ENCODE data around the gene SCGB1A1. TPM values are rescaled to one million over a fixed set of nuclear protein-coding genes. Genes with fewer than 3 reads are reported as not detected.

SCGB1A1 gene
- total RNA-seq, 1 donor from 2014 or later = 3.1 TPM

DNA sequence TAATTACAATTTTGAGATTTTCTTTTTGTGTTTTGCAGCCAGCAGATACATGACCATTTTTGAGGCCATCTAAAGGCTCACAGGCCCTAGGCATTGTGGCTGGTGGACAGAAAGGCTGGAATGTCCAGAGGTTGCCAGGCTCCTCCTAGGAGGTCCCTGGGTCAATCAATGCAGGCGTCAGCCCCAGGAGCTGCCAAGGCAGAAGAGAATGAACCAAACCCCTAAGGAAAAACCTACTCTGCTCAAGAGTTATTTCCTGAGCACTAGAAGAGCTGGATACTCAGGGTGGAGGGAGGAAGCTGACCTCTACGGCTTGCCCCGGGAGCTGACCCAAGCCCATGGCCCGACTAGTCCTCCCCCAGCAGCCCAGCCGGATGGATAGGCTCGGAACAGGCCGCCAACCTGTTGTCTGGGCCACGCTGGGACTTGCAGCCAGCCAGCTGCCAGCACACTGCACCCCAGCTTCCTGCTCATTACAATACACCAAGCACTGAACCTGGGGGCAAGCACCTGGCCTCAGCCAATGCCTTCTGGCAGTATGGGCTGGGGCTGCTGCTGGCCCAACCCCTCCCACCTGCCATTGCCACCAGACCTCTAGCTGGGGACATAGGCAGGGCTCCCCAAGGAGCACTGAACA lies 5.7 kb upstream of the SCGB1A1 start:
- H3K4me1 Mint-ChIP-seq (ENCODE audit: low read depth) = peaks cover 10% of the 10 kb centered on the region

GRCh38 chr11:62416596-62416995 lies 2.2 kb upstream of the SCGB1A1 start:
- H3K27me3 Mint-ChIP-seq = no peaks in the 10 kb centered on the region
- no peaks in the 10 kb centered on the region for H3K36me3 Mint-ChIP-seq (ENCODE audit: insufficient read depth)
- no peak for DNase-seq (ENCODE audit: low spot score, unreplicated experiment)
- H3K4me3 Mint-ChIP-seq (ENCODE audit: low read depth) = no peak overlapping the region
- peaks cover 16% of the 10 kb centered on the region for H3K4me1 Mint-ChIP-seq (ENCODE audit: low read depth)
- TF ChIP-seq CTCF (IDR thresholded peaks at IDR 0.05; ENCODE audit: unreplicated experiment) = no peak
- H3K27ac Mint-ChIP-seq = no peak overlapping the region
- no peaks in the 10 kb centered on the region for H3K9me3 Mint-ChIP-seq (ENCODE audit: low read depth)

More for the DNA sequence above, 5.7 kb upstream of the SCGB1A1 start:
- Mint-ChIP-seq H3K27ac (no peak overlapping the region), H3K36me3 (ENCODE audit: insufficient read depth) (no peaks in the 10 kb centered on the region), H3K4me3 (ENCODE audit: low read depth) (no peak overlapping the region), H3K27me3 (no peaks in the 10 kb centered on the region), H3K9me3 (ENCODE audit: low read depth) (no peaks in the 10 kb centered on the region)
- no peak for DNase-seq (ENCODE audit: low spot score, unreplicated experiment)
- no peak for TF ChIP-seq CTCF (IDR thresholded peaks at IDR 0.05; ENCODE audit: unreplicated experiment)

GRCh38 chr11:62418136-62418535 lies 697 bp upstream of the SCGB1A1 start:
- DNase-seq (ENCODE audit: low spot score, unreplicated experiment) = no peak
- no peak for TF ChIP-seq CTCF (IDR thresholded peaks at IDR 0.05; ENCODE audit: unreplicated experiment)
- H3K9me3 Mint-ChIP-seq (ENCODE audit: low read depth) = no peaks in the 10 kb centered on the region
- no peaks in the 10 kb centered on the region for H3K36me3 Mint-ChIP-seq (ENCODE audit: insufficient read depth)
- peaks cover 7% of the 10 kb centered on the region for H3K27me3 Mint-ChIP-seq
- peaks cover 16% of the 10 kb centered on the region for H3K4me1 Mint-ChIP-seq (ENCODE audit: low read depth)
- H3K4me3 Mint-ChIP-seq (ENCODE audit: low read depth) = no peak overlapping the region
- H3K27ac Mint-ChIP-seq = no peak overlapping the region

DNA sequence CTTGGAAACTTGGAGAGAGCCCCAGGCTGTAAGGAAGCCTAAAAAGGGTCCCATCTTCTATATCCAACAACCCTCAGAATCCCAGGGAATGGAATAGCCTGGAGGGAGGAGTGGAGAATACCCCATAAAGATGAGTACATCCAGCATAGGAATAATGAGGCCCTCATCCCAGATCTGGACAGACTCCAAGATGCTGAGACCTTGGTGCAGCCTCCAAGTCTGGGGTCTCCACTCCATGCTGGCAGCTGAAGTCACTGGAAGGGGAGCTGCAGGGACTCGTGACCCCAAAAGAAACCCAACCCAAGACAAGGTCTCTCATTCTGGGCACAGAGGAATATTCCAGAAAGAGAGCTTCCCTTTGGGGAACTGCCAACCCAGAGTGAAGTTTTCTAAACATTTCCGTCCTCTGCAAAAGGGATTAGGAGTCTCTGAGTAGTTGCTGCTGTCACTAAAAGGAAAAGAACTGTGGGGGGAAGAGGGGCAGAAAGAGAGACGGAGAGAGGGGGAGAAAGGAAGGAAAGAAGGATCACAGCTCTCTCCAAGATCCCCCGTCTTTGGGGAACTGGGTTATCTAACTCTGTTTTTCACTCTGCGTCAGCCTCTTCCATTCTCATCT lies 589 bp downstream of the SCGB1A1 start:
- no peak for TF ChIP-seq CTCF (IDR thresholded peaks at IDR 0.05; ENCODE audit: unreplicated experiment)
- no peak overlapping the region for H3K4me3 Mint-ChIP-seq (ENCODE audit: low read depth)
- no peak overlapping the region for H3K27ac Mint-ChIP-seq
- H3K27me3 Mint-ChIP-seq = peaks cover 10% of the 10 kb centered on the region
- DNase-seq (ENCODE audit: low spot score, unreplicated experiment) = no peak
- H3K9me3 Mint-ChIP-seq (ENCODE audit: low read depth) = no peaks in the 10 kb centered on the region
- peaks cover 16% of the 10 kb centered on the region for H3K4me1 Mint-ChIP-seq (ENCODE audit: low read depth)
- H3K36me3 Mint-ChIP-seq (ENCODE audit: insufficient read depth) = no peaks in the 10 kb centered on the region

DNA sequence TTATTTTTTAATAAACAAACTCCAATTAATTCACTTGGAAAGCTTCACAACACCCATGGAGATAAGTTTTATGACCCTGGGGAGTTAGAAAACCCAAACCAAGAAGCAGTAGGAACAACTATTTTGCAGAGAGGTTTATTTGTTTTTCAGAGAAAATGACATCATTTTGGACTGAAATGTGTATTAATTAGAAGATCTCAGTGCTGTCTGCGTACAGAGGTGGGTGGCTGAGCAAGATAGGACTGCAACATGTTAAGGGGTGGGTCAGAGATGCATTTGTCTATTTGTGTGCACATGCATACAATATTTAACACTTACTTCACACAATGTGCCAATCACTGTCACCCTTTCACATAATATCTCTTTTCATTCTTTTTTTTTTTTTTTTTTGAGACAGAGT lies 1.1 kb downstream of the SCGB1A1 start:
- H3K36me3 Mint-ChIP-seq (ENCODE audit: insufficient read depth) = no peaks in the 10 kb centered on the region
- H3K27me3 Mint-ChIP-seq = peaks cover 10% of the 10 kb centered on the region
- H3K27ac Mint-ChIP-seq = no peak overlapping the region
- no peak for TF ChIP-seq CTCF (IDR thresholded peaks at IDR 0.05; ENCODE audit: unreplicated experiment)
- no peaks in the 10 kb centered on the region for H3K9me3 Mint-ChIP-seq (ENCODE audit: low read depth)
- no peak overlapping the region for H3K4me3 Mint-ChIP-seq (ENCODE audit: low read depth)
- no peak for DNase-seq (ENCODE audit: low spot score, unreplicated experiment)
- peaks cover 16% of the 10 kb centered on the region for H3K4me1 Mint-ChIP-seq (ENCODE audit: low read depth)
